Keratinocyte (primary cell): ENCODE data around the gene ZP1. TPM values are rescaled to one million over a fixed set of nuclear protein-coding genes. Genes with fewer than 3 reads are reported as not detected.

ENCODE experiments used
- DNase-seq: peaks from one replicate; pipeline ENCODE4 v3.0.0-alpha.2; 2011; ENCODE audit warnings: low read depth, missing footprints, low spot score
- FAIRE-seq: peaks from 2 replicates; lab custom pipeline; 2011; peaks lifted over from hg19 to GRCh38; lab: Jason Lieb, UNC
- H2AFZ ChIP-seq: 2 replicates; pipeline ENCODE4 v1.6.0; 2012; ENCODE audit warnings: low read length, control low read depth, inconsistent platforms; ENCODE audit not compliant: control insufficient read depth
- H3K27ac ChIP-seq: 2 replicates; pipeline ENCODE4 v1.5.1; 2011; ENCODE audit warnings: low read length; ENCODE audit not compliant: control insufficient read depth, insufficient read depth
- H3K27me3 ChIP-seq: 3 replicates; pipeline ENCODE4 v1.6.0; 2011; ENCODE audit warnings: low read length; ENCODE audit not compliant: control insufficient read depth, insufficient read depth; ENCODE audit errors: extremely low read depth
- H3K36me3 ChIP-seq, 2 experiments: 2 replicates in 1 of 2; 3 replicates in 1 of 2; pipeline ENCODE4 v1.5.1; 2011; ENCODE audit warnings: low read length in 2 of 2, mild to moderate bottlenecking in 1 of 2; ENCODE audit not compliant: control insufficient read depth in 2 of 2, insufficient read depth in 2 of 2; ENCODE audit errors: extremely low read depth in 1 of 2
- H3K4me1 ChIP-seq: 3 replicates; pipeline ENCODE4 v1.5.1; 2011; ENCODE audit warnings: low read length; ENCODE audit not compliant: control insufficient read depth, insufficient read depth; ENCODE audit errors: extremely low read depth
- H3K4me2 ChIP-seq: 3 replicates; pipeline ENCODE4 v1.6.0; 2011; ENCODE audit warnings: low read depth, low read length; ENCODE audit not compliant: control insufficient read depth, insufficient read depth; ENCODE audit errors: extremely low read depth
- H3K4me3 ChIP-seq, 3 experiments: fragments of 200-600 bp in 1 of 3; sonication (generic) in 1 of 3; 2 replicates in 2 of 3; 3 replicates in 1 of 3; pipeline ENCODE4 v1.5.1; 2011 to 2016; ENCODE audit warnings: low read length in 3 of 3, mild to moderate bottlenecking in 3 of 3, control low read depth in 2 of 3, inconsistent platforms in 1 of 3, low read depth in 1 of 3, mixed read lengths in 1 of 3, mixed run types in 1 of 3, moderate library complexity in 1 of 3; ENCODE audit not compliant: control insufficient read depth in 2 of 3, insufficient read depth in 2 of 3; ENCODE audit errors: extremely low read depth in 1 of 3
- H3K79me2 ChIP-seq: 2 replicates; pipeline ENCODE4 v1.6.0; 2012; ENCODE audit warnings: low read length; ENCODE audit not compliant: control insufficient read depth, insufficient read depth
- H3K9ac ChIP-seq: 3 replicates; pipeline ENCODE4 v1.6.0; 2011; ENCODE audit warnings: low read length; ENCODE audit not compliant: control insufficient read depth, insufficient read depth; ENCODE audit errors: extremely low read depth
- H3K9me1 ChIP-seq: 3 replicates; pipeline ENCODE4 v1.6.0; 2011; ENCODE audit warnings: low read length; ENCODE audit not compliant: control insufficient read depth, insufficient read depth; ENCODE audit errors: extremely low read depth
- H3K9me3 ChIP-seq: 2 replicates; pipeline ENCODE4 v1.5.1; 2012; ENCODE audit warnings: low read depth, low read length; ENCODE audit not compliant: control insufficient read depth
- H4K20me1 ChIP-seq: 3 replicates; pipeline ENCODE4 v1.6.0; 2011; ENCODE audit warnings: low read length; ENCODE audit not compliant: control insufficient read depth, insufficient read depth; ENCODE audit errors: extremely low read depth
- EZH2 ChIP-seq: IDR thresholded peaks from one replicate; pipeline ENCODE4 v1.6.1; 2012; ENCODE audit warnings: inconsistent platforms, mild to moderate bottlenecking, low read length, moderate library complexity
- dilution Hi-C: fragments of 300-500 bp; cut with MboI; formaldehyde crosslinking; loops from one replicate; pipeline ENCODE4 v1.7.0; 2020; ENCODE audit warnings: low sequenced_read_pairs; ENCODE audit not compliant: extremely low pct_ligation_motif_present
- polyA plus RNA-seq, 5 experiments: library from polyadenylated mRNA; depleted of rRNA in 3 of 5; stranded (reverse) in 3 of 5; stranded (forward) in 1 of 5; unstranded in 1 of 5; fragments of >200 nt; gene quantifications; 1 replicate in 1 of 5; 2 replicates in 3 of 5; 3 replicates in 1 of 5; pipeline versions ENCODE4 v1.2.1 to v1.2.3, GENCODE V29; 2011 to 2012; ENCODE audit warnings: missing spikeins in 2 of 5, low read depth in 1 of 5, low replicate concordance in 1 of 5
- TF ChIP-seq, protein P1 (sequence below), 3 experiments: IDR thresholded peaks in 1 of 3; conservative IDR thresholded peaks in 1 of 3; optimal IDR thresholded peaks in 1 of 3; 2 replicates in 2 of 3; 3 replicates in 1 of 3; pipeline versions ENCODE3 to v1.5.1; 2011; ENCODE audit warnings: low read length in 3 of 3, mild to moderate bottlenecking in 3 of 3, moderate library complexity in 2 of 3, control low read depth in 1 of 3, inconsistent platforms in 1 of 3; ENCODE audit not compliant: insufficient read depth in 2 of 3; ENCODE audit errors: extremely low read depth in 1 of 3

Gene ZP1
- polyA plus RNA-seq, 1 donor (not counting 4 experiments of a cell fraction or from before 2014, with no cell fraction given), result not detected

- no peaks in the 10 kb centered on the region for H3K27me3 ChIP-seq
- H3K4me3 ChIP-seq, result no peak overlapping the region
- no peaks in the 10 kb centered on the region for H4K20me1 ChIP-seq
- H2AFZ ChIP-seq, result no peak overlapping the region
- H3K36me3 ChIP-seq, result no peaks in the 10 kb centered on the region
- dilution Hi-C loops, result no loop called here
- no peak overlapping the region for H3K9ac ChIP-seq
- no peak for DNase-seq
- no peak for FAIRE-seq
- H3K27ac ChIP-seq, result no peak overlapping the region
- H3K4me1 ChIP-seq, result no peaks in the 10 kb centered on the region
- no peaks in the 10 kb centered on the region for H3K9me1 ChIP-seq
- no peaks in the 10 kb centered on the region for H3K79me2 ChIP-seq
- no peaks in the 10 kb centered on the region for H3K9me3 ChIP-seq
- TF ChIP-seq EZH2, result no peak
- TF ChIP-seq, protein P1, sequence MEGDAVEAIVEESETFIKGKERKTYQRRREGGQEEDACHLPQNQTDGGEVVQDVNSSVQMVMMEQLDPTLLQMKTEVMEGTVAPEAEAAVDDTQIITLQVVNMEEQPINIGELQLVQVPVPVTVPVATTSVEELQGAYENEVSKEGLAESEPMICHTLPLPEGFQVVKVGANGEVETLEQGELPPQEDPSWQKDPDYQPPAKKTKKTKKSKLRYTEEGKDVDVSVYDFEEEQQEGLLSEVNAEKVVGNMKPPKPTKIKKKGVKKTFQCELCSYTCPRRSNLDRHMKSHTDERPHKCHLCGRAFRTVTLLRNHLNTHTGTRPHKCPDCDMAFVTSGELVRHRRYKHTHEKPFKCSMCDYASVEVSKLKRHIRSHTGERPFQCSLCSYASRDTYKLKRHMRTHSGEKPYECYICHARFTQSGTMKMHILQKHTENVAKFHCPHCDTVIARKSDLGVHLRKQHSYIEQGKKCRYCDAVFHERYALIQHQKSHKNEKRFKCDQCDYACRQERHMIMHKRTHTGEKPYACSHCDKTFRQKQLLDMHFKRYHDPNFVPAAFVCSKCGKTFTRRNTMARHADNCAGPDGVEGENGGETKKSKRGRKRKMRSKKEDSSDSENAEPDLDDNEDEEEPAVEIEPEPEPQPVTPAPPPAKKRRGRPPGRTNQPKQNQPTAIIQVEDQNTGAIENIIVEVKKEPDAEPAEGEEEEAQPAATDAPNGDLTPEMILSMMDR (optimal IDR thresholded peaks at IDR 0.05 in 1 of 3, IDR thresholded peaks at IDR 0.05 in 1 of 3, conservative IDR thresholded peaks at IDR 0.05 in 1 of 3; ENCODE audit: extremely low read depth in 1 of 3, insufficient read depth in 2 of 3, low read length in 3 of 3), result no peak
- H3K4me2 ChIP-seq, result no peak overlapping the region
Measured at GRCh38 chr11:60870276-60870675, 2.9 kb downstream of the ZP1 start.

DNA sequence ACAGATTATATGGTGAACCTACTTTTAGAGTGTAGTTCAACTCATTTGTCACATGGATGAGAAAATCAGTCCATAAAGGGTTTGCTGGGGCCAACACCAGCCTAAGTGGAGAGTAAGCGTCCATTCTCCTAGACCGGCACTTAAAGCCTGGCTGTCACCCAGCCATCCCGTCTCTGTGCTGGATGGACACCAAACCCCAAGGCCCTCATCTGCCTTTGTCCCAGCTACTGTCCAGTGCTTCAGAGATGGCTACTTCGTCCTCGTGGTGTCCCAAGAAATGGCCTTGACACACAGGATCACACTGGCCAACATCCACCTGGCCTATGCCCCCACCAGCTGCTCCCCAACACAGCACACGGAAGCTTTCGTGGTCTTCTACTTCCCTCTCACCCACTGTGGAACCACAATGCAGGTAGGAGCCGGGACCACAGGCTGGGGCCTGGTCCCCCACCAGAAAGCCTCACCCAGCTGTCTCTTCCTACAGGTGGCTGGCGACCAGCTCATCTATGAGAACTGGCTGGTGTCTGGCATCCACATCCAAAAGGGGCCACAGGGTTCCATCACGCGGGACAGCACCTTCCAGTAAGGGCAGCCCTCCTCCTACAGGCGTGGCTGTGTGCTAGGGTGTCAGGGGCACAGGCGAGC lies 3.5 kb downstream of the ZP1 start:
- FAIRE-seq (no peak), DNase-seq (no peak)
- Histone ChIP-seq H3K4me3 (no peak overlapping the region), H3K9ac (no peak overlapping the region), H2AFZ (no peak overlapping the region), H3K27me3 (no peaks in the 10 kb centered on the region), H3K9me1 (no peaks in the 10 kb centered on the region), H3K36me3 (no peaks in the 10 kb centered on the region), H3K9me3 (no peaks in the 10 kb centered on the region), H3K79me2 (no peaks in the 10 kb centered on the region), H3K27ac (no peak overlapping the region), H3K4me2 (no peak overlapping the region), H4K20me1 (no peaks in the 10 kb centered on the region), H3K4me1 (no peaks in the 10 kb centered on the region)
- TF ChIP-seq, protein P1 (optimal IDR thresholded peaks at IDR 0.05 in 1 of 3, IDR thresholded peaks at IDR 0.05 in 1 of 3, conservative IDR thresholded peaks at IDR 0.05 in 1 of 3; ENCODE audit: extremely low read depth in 1 of 3, insufficient read depth in 2 of 3, low read length in 3 of 3), result no peak
- TF ChIP-seq EZH2, result no peak
- dilution Hi-C loops, result no loop called here
